Measurements from ENCODE around the gene GCNT1.

- TF ChIP-seq CTCF (conservative IDR thresholded peaks at IDR 0.05 in 1 of 2, IDR thresholded peaks at IDR 0.05 in 1 of 2; ENCODE audit: extremely low read depth in 1 of 2, insufficient read depth in 1 of 2, low read depth in 1 of 2, low read length in 2 of 2) (no peak), EZH2 (IDR thresholded peaks at IDR 0.05; ENCODE audit: borderline replicate concordance, low read length) (no peak)
Measured at GRCh38 chr9:76519075-76519835, 60.3 kb downstream of the GCNT1 start.
